Measurements from ENCODE around the gene ADAMTS2.
"Not testable (repeated sequence)": the region's sequence is repeated elsewhere in the genome, so short reads cannot be mapped to it uniquely, and the experiment has no call there.

ADAMTS2 gene

GRCh38 chr5:179111267-179112207 is 233.7 kb downstream of the ADAMTS2 start:
- no peak for TF ChIP-seq ZFX (IDR thresholded peaks at IDR 0.05)
- TF ChIP-seq, protein P1, sequence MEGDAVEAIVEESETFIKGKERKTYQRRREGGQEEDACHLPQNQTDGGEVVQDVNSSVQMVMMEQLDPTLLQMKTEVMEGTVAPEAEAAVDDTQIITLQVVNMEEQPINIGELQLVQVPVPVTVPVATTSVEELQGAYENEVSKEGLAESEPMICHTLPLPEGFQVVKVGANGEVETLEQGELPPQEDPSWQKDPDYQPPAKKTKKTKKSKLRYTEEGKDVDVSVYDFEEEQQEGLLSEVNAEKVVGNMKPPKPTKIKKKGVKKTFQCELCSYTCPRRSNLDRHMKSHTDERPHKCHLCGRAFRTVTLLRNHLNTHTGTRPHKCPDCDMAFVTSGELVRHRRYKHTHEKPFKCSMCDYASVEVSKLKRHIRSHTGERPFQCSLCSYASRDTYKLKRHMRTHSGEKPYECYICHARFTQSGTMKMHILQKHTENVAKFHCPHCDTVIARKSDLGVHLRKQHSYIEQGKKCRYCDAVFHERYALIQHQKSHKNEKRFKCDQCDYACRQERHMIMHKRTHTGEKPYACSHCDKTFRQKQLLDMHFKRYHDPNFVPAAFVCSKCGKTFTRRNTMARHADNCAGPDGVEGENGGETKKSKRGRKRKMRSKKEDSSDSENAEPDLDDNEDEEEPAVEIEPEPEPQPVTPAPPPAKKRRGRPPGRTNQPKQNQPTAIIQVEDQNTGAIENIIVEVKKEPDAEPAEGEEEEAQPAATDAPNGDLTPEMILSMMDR (conservative IDR thresholded peaks at IDR 0.05), result no peak
- no peak overlapping the region for H3K27ac ChIP-seq

- TF ChIP-seq ZFX (IDR thresholded peaks at IDR 0.05), result no peak
- TF ChIP-seq, protein P1 (conservative IDR thresholded peaks at IDR 0.05), result no peak
- H3K27ac ChIP-seq, result no peak overlapping the region
Measured at GRCh38 chr5:179110528-179110927, 234.7 kb downstream of the ADAMTS2 start.

DNA sequence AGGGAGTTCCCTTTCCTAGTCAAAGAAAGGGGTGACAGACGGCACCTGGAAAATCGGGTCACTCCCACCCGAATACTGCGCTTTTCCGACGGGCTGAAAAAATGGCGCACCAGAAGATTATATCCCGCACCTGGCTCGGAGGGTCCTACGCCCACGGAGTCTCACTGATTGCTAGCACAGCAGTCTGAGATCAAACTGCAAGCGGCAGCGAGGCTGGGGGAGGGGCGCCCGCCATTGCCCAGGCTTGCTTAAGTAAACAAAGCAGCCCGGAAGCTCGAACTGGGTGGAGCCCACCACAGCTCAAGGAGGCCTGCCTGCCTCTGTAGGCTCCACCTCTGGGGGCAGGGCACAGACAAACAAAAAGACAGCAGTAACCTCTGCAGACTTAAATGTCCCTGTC is 244.0 kb downstream of the ADAMTS2 start:
- not testable (repeated sequence) for H3K27ac ChIP-seq

DNA sequence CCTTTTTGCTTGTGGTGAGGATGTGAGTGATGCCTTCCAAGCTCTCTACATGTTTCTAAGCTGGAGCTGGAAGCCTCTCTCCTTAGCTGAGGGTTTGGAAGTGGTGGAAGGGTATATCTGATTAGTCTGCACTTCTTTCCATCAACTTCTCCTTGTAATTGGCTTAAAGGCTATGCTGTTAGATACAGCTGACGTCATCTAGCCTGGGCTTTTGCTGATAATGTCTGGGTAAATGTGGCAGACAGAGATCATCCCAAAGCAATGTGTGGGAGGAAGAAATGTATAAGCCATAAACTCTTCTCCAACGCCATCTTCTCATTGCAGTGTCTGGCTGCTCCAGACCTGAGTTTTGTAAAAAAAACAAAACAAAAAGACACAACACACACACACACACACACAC is 255.8 kb downstream of the ADAMTS2 start:
- no peak overlapping the region for H3K27ac ChIP-seq
- TF ChIP-seq, protein P1 (conservative IDR thresholded peaks at IDR 0.05), result no peak
- TF ChIP-seq ZFX (IDR thresholded peaks at IDR 0.05), result no peak

- no peak for TF ChIP-seq ZFX (IDR thresholded peaks at IDR 0.05)
- TF ChIP-seq, protein P1 (conservative IDR thresholded peaks at IDR 0.05), result no peak
- no peak overlapping the region for H3K27ac ChIP-seq
Measured at GRCh38 chr5:179080724-179081123, 264.5 kb downstream of the ADAMTS2 start.

GRCh38 chr5:179079165-179079987 is 265.9 kb downstream of the ADAMTS2 start:
- no peak for TF ChIP-seq ZFX (IDR thresholded peaks at IDR 0.05)
- TF ChIP-seq, protein P1 (conservative IDR thresholded peaks at IDR 0.05), result no peak
- H3K27ac ChIP-seq, result no peak overlapping the region

DNA sequence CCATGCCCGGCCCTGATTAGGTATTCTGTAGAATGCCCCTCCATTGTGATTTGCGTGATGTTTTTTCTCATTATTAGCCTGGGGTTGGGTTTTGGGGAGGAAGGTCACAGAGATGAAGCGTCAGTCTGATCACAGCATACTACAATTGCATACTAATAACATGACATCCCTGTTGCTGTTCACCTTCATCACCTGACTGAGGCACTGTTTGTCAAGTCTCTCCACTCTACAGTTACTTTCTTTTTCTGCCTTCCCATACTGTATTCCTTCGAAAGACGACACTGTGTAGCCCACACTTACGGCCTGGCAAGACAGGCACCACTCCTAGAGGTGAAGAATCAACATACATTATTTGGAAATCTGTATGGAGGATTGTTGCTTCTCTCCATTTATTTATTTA is 279.6 kb downstream of the ADAMTS2 start:
- no peak for TF ChIP-seq ZFX (IDR thresholded peaks at IDR 0.05)
- TF ChIP-seq, protein P1 (conservative IDR thresholded peaks at IDR 0.05), result peak; percentile 8; the same call in 1 of the 2 replicates
- H3K27ac ChIP-seq, result no peak overlapping the region
